Endothelial cell (in vitro differentiated cells): ENCODE results near the gene CYP39A1. TPM values are rescaled to one million over a fixed set of nuclear protein-coding genes. Genes with fewer than 3 reads are reported as not detected.

Experiments used
- DNase-seq: peaks from one replicate; pipeline ENCODE4 v3.0.0; 2021; ENCODE audit warnings: low spot score
- H3K27ac Mint-ChIP-seq: one replicate; pipeline ENCODE4 v1.8.0; 2021; ENCODE audit warnings: mixed read lengths, inconsistent platforms; ENCODE audit not compliant: unreplicated experiment
- H3K27me3 Mint-ChIP-seq: one replicate; pipeline ENCODE4 v1.8.0; 2021; ENCODE audit warnings: mild to moderate bottlenecking, moderate library complexity, mixed read lengths, inconsistent platforms; ENCODE audit not compliant: unreplicated experiment
- H3K36me3 Mint-ChIP-seq: one replicate; pipeline ENCODE4 v1.8.0; 2021; ENCODE audit warnings: mild to moderate bottlenecking, low read depth, mixed read lengths, inconsistent platforms; ENCODE audit not compliant: unreplicated experiment
- H3K4me1 Mint-ChIP-seq: one replicate; pipeline ENCODE4 v1.8.0; 2021; ENCODE audit warnings: mild to moderate bottlenecking, mixed read lengths, inconsistent platforms; ENCODE audit not compliant: unreplicated experiment
- H3K4me3 Mint-ChIP-seq: one replicate; pipeline ENCODE4 v1.8.0; 2021; ENCODE audit warnings: mild to moderate bottlenecking, mixed read lengths, inconsistent platforms; ENCODE audit not compliant: unreplicated experiment
- H3K9me3 Mint-ChIP-seq: one replicate; pipeline ENCODE4 v1.8.0; 2021; ENCODE audit warnings: mixed read lengths, inconsistent platforms; ENCODE audit not compliant: unreplicated experiment
- total RNA-seq: library from RNA; stranded (reverse); fragmentation: NEBNext Ultra II Directional; extraction: Animal tissue kit (Norgen Biotek cat#: 25700); gene quantifications from one replicate; pipeline ENCODE4 v1.2.1, GENCODE V29; 2021; ENCODE audit not compliant: unreplicated experiment
- TF ChIP-seq, protein P1 (sequence below): fragments of 200-600 bp; sonication (generic); IDR thresholded peaks from one replicate; pipeline ENCODE4 v1.5.0; 2021; ENCODE audit warnings: antibody characterized with exemption; ENCODE audit not compliant: unreplicated experiment

Gene CYP39A1
- total RNA-seq, 1 donor from 2014 or later = 2.5 TPM

DNA sequence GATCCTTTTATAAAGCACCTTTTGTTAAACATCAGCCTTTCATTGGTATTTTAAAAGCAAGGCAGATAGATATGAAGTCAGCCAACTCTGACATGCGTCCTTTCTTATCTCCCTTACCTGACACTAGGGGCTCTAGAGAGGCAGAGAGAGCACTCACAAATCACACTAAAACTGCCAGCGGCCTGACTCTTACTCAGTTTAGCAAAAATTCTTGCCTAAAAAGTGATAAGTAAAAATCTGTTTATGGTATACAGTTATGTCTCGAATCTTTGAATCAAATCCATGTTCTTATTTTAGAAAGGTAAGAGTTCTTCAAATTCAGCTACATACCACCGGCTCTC is 24.7 kb upstream of the CYP39A1 start:
- TF ChIP-seq, protein P1, sequence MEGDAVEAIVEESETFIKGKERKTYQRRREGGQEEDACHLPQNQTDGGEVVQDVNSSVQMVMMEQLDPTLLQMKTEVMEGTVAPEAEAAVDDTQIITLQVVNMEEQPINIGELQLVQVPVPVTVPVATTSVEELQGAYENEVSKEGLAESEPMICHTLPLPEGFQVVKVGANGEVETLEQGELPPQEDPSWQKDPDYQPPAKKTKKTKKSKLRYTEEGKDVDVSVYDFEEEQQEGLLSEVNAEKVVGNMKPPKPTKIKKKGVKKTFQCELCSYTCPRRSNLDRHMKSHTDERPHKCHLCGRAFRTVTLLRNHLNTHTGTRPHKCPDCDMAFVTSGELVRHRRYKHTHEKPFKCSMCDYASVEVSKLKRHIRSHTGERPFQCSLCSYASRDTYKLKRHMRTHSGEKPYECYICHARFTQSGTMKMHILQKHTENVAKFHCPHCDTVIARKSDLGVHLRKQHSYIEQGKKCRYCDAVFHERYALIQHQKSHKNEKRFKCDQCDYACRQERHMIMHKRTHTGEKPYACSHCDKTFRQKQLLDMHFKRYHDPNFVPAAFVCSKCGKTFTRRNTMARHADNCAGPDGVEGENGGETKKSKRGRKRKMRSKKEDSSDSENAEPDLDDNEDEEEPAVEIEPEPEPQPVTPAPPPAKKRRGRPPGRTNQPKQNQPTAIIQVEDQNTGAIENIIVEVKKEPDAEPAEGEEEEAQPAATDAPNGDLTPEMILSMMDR = no peak

DNA sequence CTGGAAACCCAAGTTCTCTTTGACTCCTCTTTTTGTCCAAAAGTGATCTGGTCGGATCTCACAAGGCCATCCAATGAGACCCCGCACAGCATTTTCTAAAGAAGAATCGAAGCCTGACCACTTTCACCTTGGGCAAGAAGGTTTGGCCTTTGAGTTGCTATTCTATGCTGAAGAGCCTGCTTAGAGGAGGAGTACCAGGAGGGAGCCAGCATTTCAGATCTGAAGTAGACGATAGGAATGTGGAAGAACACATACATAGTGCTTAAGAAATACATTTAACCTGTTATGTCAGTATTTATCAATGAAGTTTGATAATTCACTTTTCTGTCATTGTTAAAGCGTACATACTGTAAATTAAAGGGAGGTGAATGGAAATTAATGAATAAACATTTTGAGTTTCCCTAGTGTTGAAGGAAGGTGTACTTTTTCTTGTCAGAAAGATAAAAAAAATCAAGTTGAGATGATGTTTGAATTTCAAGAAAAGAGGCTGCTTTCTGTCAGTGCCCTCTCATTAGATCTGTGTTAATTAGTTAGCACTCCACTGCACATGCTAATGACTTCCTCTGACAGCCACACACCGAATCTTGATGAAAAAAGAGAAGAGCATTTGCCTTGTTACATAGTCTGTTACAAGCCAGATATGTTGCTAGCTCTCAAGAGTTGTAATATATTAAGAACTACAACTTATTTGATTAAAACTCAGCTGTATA is 24.1 kb upstream of the CYP39A1 start:
- Mint-ChIP-seq H3K27me3 (peaks cover 2% of the 10 kb centered on the region), H3K27ac (no peak overlapping the region), H3K9me3 (no peaks in the 10 kb centered on the region), H3K4me1 (no peaks in the 10 kb centered on the region), H3K36me3 (no peaks in the 10 kb centered on the region), H3K4me3 (no peak overlapping the region)
- DNase-seq = no peak
- TF ChIP-seq, protein P1 = no peak

More for the DNA sequence above, 24.7 kb upstream of the CYP39A1 start:
- no peaks in the 10 kb centered on the region for H3K9me3 Mint-ChIP-seq
- peaks cover 2% of the 10 kb centered on the region for H3K27me3 Mint-ChIP-seq
- no peak overlapping the region for H3K27ac Mint-ChIP-seq
- H3K36me3 Mint-ChIP-seq = no peaks in the 10 kb centered on the region
- H3K4me1 Mint-ChIP-seq = no peaks in the 10 kb centered on the region
- no peak overlapping the region for H3K4me3 Mint-ChIP-seq
- no peak for DNase-seq

DNA sequence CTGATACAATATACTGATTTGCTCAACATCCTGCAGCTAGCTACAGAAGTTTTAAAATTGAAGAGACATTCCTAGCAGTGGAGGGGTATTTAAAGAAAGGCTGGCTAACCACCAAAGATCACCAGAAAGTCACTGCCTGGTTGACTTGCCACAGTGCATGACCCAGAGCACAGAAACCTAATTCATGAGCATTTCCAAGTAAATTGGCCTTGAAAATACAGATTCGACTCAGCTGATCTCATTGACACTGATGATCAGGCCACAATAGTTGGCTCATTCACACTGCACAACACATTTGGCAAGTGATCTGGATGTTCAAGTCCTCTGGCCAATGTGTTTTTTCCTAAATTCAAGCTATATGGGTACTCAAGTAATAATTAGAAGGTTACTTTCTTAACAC is 21.8 kb upstream of the CYP39A1 start:
- Mint-ChIP-seq H3K27ac (no peak overlapping the region), H3K4me1 (no peaks in the 10 kb centered on the region), H3K9me3 (no peaks in the 10 kb centered on the region), H3K36me3 (no peaks in the 10 kb centered on the region), H3K27me3 (no peaks in the 10 kb centered on the region), H3K4me3 (no peak overlapping the region)
- no peak for DNase-seq
- TF ChIP-seq, protein P1 = no peak

DNA sequence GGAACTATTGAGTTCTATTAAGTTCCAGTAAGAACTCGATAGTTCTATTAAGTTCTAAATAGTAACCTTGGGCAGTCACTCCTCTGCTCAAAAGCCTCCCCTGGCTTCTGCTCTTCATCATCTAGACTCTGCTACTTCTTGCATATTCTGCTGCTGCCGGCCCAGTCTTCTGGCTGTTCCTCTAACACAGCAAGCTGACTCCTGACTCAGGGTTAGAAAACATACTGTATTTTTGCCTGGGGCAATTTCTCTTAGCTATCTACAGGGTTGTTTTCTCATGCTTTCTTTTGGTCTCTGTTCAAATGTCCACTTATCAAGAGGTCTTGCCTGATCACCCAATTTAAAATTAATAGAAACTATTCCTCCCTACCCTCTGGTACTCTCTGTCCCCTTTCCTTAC is 14.8 kb upstream of the CYP39A1 start:
- H3K36me3 Mint-ChIP-seq = no peaks in the 10 kb centered on the region
- no peak for DNase-seq
- H3K27me3 Mint-ChIP-seq = no peaks in the 10 kb centered on the region
- no peaks in the 10 kb centered on the region for H3K9me3 Mint-ChIP-seq
- TF ChIP-seq, protein P1 = no peak
- H3K27ac Mint-ChIP-seq = no peak overlapping the region
- H3K4me1 Mint-ChIP-seq = peaks cover 3% of the 10 kb centered on the region
- no peak overlapping the region for H3K4me3 Mint-ChIP-seq

DNA sequence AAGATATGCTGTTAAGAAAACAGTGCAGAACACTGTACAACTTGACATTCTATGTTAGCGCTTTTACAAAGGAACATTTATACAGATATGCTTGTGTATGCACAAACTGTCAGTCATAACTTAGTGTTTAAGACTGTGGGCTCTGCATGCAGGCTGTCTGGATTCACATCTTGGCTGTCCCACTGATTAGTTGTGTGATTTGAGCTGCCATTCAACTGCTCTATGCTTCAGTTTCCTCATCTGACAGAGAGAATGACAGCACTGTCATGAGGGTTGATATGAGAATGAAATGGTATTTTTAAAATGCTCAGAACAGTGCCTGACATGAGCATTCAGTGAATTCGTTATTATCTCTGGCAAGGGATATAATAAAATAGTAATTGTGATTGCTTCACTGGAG is 8.9 kb upstream of the CYP39A1 start:
- Mint-ChIP-seq H3K36me3 (no peaks in the 10 kb centered on the region), H3K4me1 (no peaks in the 10 kb centered on the region), H3K9me3 (no peaks in the 10 kb centered on the region), H3K4me3 (no peak overlapping the region), H3K27ac (no peak overlapping the region), H3K27me3 (no peaks in the 10 kb centered on the region)
- DNase-seq = no peak
- TF ChIP-seq, protein P1 = no peak
